ENCODE measurements around the gene ZBP1. TPM values are rescaled to one million over a fixed set of nuclear protein-coding genes. Genes with fewer than 3 reads are reported as not detected.
A peak's percentile ranks its signal among the peaks of the same experiment; 100 is the strongest.

Gene ZBP1
- total RNA-seq, 1 donor from 2014 or later: 0.41 TPM

GRCh38 chr20:57605878-57606277 is 14.3 kb downstream of the ZBP1 start:
- H3K4me3 Mint-ChIP-seq: no peak overlapping the region
- peaks cover 25% of the 10 kb centered on the region for H3K27me3 Mint-ChIP-seq (ENCODE audit: insufficient read depth)
- H3K9me3 Mint-ChIP-seq: no peaks in the 10 kb centered on the region
- H3K4me1 Mint-ChIP-seq (ENCODE audit: low read depth): peaks cover 4% of the 10 kb centered on the region
- DNase-seq (ENCODE audit: low spot score): no peak
- peaks cover 9% of the 10 kb centered on the region for H3K36me3 Mint-ChIP-seq (ENCODE audit: low read depth)
- intact Hi-C loops (cut with micrococcal nuclease): no loop called here
- H3K27ac Mint-ChIP-seq: no peak overlapping the region

GRCh38 chr20:57605045-57605444 is 15.2 kb downstream of the ZBP1 start:
- H3K9me3 Mint-ChIP-seq: no peaks in the 10 kb centered on the region
- DNase-seq (ENCODE audit: low spot score): no peak
- H3K27me3 Mint-ChIP-seq (ENCODE audit: insufficient read depth): peaks cover 25% of the 10 kb centered on the region
- no peak overlapping the region for H3K4me3 Mint-ChIP-seq
- peaks cover 9% of the 10 kb centered on the region for H3K4me1 Mint-ChIP-seq (ENCODE audit: low read depth)
- H3K36me3 Mint-ChIP-seq (ENCODE audit: low read depth): peaks cover 9% of the 10 kb centered on the region
- H3K27ac Mint-ChIP-seq: no peak overlapping the region
- intact Hi-C loops (cut with micrococcal nuclease): no loop called here

GRCh38 chr20:57603120-57603519 is 17.1 kb downstream of the ZBP1 start:
- no peak for DNase-seq (ENCODE audit: low spot score)
- Mint-ChIP-seq H3K4me3 (no peak overlapping the region), H3K36me3 (ENCODE audit: low read depth) (peaks cover 2% of the 10 kb centered on the region), H3K27me3 (ENCODE audit: insufficient read depth) (peaks cover 33% of the 10 kb centered on the region), H3K4me1 (ENCODE audit: low read depth) (peaks cover 9% of the 10 kb centered on the region), H3K27ac (no peak overlapping the region), H3K9me3 (no peaks in the 10 kb centered on the region)
- intact Hi-C loops (cut with micrococcal nuclease): no loop called here

GRCh38 chr20:57601737-57602136 is 18.5 kb downstream of the ZBP1 start:
- Mint-ChIP-seq H3K27me3 (ENCODE audit: insufficient read depth) (peaks cover 35% of the 10 kb centered on the region), H3K4me1 (ENCODE audit: low read depth) (peaks cover 9% of the 10 kb centered on the region), H3K36me3 (ENCODE audit: low read depth) (no peaks in the 10 kb centered on the region), H3K9me3 (no peaks in the 10 kb centered on the region), H3K27ac (no peak overlapping the region), H3K4me3 (no peak overlapping the region)
- intact Hi-C loops (cut with micrococcal nuclease): no loop called here
- DNase-seq (ENCODE audit: low spot score): no peak

GRCh38 chr20:57601211-57601570 is 19.0 kb downstream of the ZBP1 start:
- H3K9me3 Mint-ChIP-seq: no peaks in the 10 kb centered on the region
- peaks cover 9% of the 10 kb centered on the region for H3K4me1 Mint-ChIP-seq (ENCODE audit: low read depth)
- intact Hi-C loops (cut with micrococcal nuclease): no loop called here
- no peak overlapping the region for H3K27ac Mint-ChIP-seq
- no peaks in the 10 kb centered on the region for H3K36me3 Mint-ChIP-seq (ENCODE audit: low read depth)
- peaks cover 34% of the 10 kb centered on the region for H3K27me3 Mint-ChIP-seq (ENCODE audit: insufficient read depth)
- H3K4me3 Mint-ChIP-seq: no peak overlapping the region
- no peak for DNase-seq (ENCODE audit: low spot score)

GRCh38 chr20:57600320-57601210 is 19.7 kb downstream of the ZBP1 start:
- Mint-ChIP-seq H3K27me3 (ENCODE audit: insufficient read depth) (peaks cover 34% of the 10 kb centered on the region), H3K9me3 (no peaks in the 10 kb centered on the region), H3K4me3 (no peak overlapping the region), H3K4me1 (ENCODE audit: low read depth) (peaks cover 9% of the 10 kb centered on the region), H3K27ac (no peak overlapping the region), H3K36me3 (ENCODE audit: low read depth) (no peaks in the 10 kb centered on the region)
- intact Hi-C loops (cut with micrococcal nuclease): no loop called here
- DNase-seq (ENCODE audit: low spot score): no peak

GRCh38 chr20:57598491-57598890 is 21.7 kb downstream of the ZBP1 start:
- Mint-ChIP-seq H3K36me3 (ENCODE audit: low read depth) (no peaks in the 10 kb centered on the region), H3K4me3 (no peak overlapping the region), H3K9me3 (no peaks in the 10 kb centered on the region), H3K4me1 (ENCODE audit: low read depth) (peaks cover 9% of the 10 kb centered on the region), H3K27ac (no peak overlapping the region), H3K27me3 (ENCODE audit: insufficient read depth) (peaks cover 34% of the 10 kb centered on the region)
- DNase-seq (ENCODE audit: low spot score): no peak
- intact Hi-C loops (cut with micrococcal nuclease): no loop called here

GRCh38 chr20:57598060-57598459 is 22.2 kb downstream of the ZBP1 start:
- no peak for DNase-seq (ENCODE audit: low spot score)
- Mint-ChIP-seq H3K27me3 (ENCODE audit: insufficient read depth) (peaks cover 34% of the 10 kb centered on the region), H3K27ac (no peak overlapping the region), H3K4me3 (no peak overlapping the region), H3K36me3 (ENCODE audit: low read depth) (no peaks in the 10 kb centered on the region), H3K9me3 (no peaks in the 10 kb centered on the region), H3K4me1 (ENCODE audit: low read depth) (peaks cover 9% of the 10 kb centered on the region)
- intact Hi-C loops (cut with micrococcal nuclease): no loop called here

GRCh38 chr20:57596998-57597939 is 23.0 kb downstream of the ZBP1 start:
- no peak overlapping the region for H3K4me3 Mint-ChIP-seq

GRCh38 chr20:57596358-57596757 is 23.9 kb downstream of the ZBP1 start:
- no peak overlapping the region for H3K27ac Mint-ChIP-seq
- no peaks in the 10 kb centered on the region for H3K36me3 Mint-ChIP-seq (ENCODE audit: low read depth)
- H3K9me3 Mint-ChIP-seq: no peaks in the 10 kb centered on the region
- intact Hi-C loops (cut with micrococcal nuclease): no loop called here
- H3K27me3 Mint-ChIP-seq (ENCODE audit: insufficient read depth): peaks cover 26% of the 10 kb centered on the region
- H3K4me1 Mint-ChIP-seq (ENCODE audit: low read depth): peaks cover 9% of the 10 kb centered on the region
- H3K4me3 Mint-ChIP-seq: no peak overlapping the region
- no peak for DNase-seq (ENCODE audit: low spot score)

More at GRCh38 chr20:57596998-57597939, 23.0 kb downstream of the ZBP1 start:
- no peaks in the 10 kb centered on the region for H3K9me3 Mint-ChIP-seq
- no peaks in the 10 kb centered on the region for H3K36me3 Mint-ChIP-seq (ENCODE audit: low read depth)
- no peak overlapping the region for H3K27ac Mint-ChIP-seq
- intact Hi-C loops (cut with micrococcal nuclease): loop anchor here (1.0 kb wide), 4 partner anchors 57 to 612 kb away; no protein-coding TSS in a partner anchor
- peak; percentile 59 for DNase-seq (ENCODE audit: low spot score)
- peaks cover 9% of the 10 kb centered on the region for H3K4me1 Mint-ChIP-seq (ENCODE audit: low read depth)
- H3K27me3 Mint-ChIP-seq (ENCODE audit: insufficient read depth): peaks cover 33% of the 10 kb centered on the region

GRCh38 chr20:57595041-57596030 is 24.9 kb downstream of the ZBP1 start:
- intact Hi-C loops (cut with micrococcal nuclease): no loop called here
- H3K27ac Mint-ChIP-seq: no peak overlapping the region
- no peaks in the 10 kb centered on the region for H3K4me1 Mint-ChIP-seq (ENCODE audit: low read depth)
- H3K4me3 Mint-ChIP-seq: no peak overlapping the region
- no peaks in the 10 kb centered on the region for H3K9me3 Mint-ChIP-seq
- H3K36me3 Mint-ChIP-seq (ENCODE audit: low read depth): no peaks in the 10 kb centered on the region
- peaks cover 21% of the 10 kb centered on the region for H3K27me3 Mint-ChIP-seq (ENCODE audit: insufficient read depth)
- DNase-seq (ENCODE audit: low spot score): no peak

All from activated T-helper 1 cell treated with anti-CD3 and anti-CD28 coated beads, Interleukin-12 subunit alpha, Interleukin-12 subunit beta, Interleukin-2, Interleukin-4 antibody, amounts not matched to agents 30 ng/mL and 10 ng/mL and 1 ng/mL, durations not matched to agents 14 hours and 24 hours and 36 hours (primary cell).